Hepatocyte (in vitro differentiated cells): ENCODE measurements around the gene DYNC2LI1.

Experiments
- CTCF ChIP-seq: fragments of 200-600 bp; sonication (generic); IDR thresholded peaks from 2 replicates; pipeline ENCODE4 v1.5.1; 2016; ENCODE audit warnings: antibody characterized with exemption, mild to moderate bottlenecking; ENCODE audit not compliant: poor library complexity
- EZH2 ChIP-seq: fragments of 200-600 bp; sonication (generic); IDR thresholded peaks from 2 replicates; pipeline ENCODE4 v1.6.1; 2016; ENCODE audit warnings: antibody characterized with exemption, mild to moderate bottlenecking, borderline replicate concordance

- no peak for TF ChIP-seq CTCF
- TF ChIP-seq EZH2 = no peak
Observed at GRCh38 chr2:43832457-43832856, 58.6 kb downstream of the DYNC2LI1 start.
